ENCODE results near the gene KIRREL3. TPM values are rescaled to one million over a fixed set of nuclear protein-coding genes. Genes with fewer than 3 reads are reported as not detected.

Gene KIRREL3
- total RNA-seq, 1 experiment from 2014 or later: 0.44 TPM

DNA sequence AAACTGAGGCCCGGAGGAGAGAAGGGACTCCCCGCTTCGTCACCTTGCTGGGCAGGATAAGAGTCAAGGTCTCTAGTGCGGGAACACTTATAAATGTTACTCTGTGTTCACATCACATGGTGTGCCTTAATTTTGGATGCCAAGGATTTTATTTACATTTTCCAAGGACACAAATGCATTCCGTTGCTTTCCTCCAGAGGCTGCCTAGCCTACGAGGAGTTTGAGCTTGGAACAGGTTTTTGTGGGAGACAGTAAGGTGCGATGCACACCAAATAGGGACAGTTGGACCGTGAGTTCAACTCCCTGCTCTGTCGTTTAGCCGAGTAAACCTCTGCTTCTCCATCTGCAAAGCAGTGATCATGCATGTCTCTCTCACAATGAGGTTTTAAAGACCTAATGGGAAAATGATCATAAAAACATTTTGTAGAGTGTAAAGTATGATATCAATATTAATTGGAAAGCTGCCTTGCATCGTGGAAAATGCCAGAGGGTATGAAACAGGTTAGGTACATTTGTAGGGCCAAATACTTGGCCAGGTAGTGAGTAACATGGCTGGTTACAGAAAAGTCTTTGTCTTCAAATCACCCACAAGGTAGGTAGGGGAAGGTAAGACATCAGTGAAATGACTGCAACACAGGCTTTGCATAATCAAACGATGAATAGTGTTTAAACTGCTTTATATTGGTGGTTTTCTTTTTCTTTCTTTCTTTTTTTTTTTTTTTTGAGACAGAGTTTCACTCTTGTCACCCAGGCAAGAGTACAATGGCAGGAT, 583.3 kb downstream of the KIRREL3 start:
- CTCF ChIA-PET: no interaction called here

DNA sequence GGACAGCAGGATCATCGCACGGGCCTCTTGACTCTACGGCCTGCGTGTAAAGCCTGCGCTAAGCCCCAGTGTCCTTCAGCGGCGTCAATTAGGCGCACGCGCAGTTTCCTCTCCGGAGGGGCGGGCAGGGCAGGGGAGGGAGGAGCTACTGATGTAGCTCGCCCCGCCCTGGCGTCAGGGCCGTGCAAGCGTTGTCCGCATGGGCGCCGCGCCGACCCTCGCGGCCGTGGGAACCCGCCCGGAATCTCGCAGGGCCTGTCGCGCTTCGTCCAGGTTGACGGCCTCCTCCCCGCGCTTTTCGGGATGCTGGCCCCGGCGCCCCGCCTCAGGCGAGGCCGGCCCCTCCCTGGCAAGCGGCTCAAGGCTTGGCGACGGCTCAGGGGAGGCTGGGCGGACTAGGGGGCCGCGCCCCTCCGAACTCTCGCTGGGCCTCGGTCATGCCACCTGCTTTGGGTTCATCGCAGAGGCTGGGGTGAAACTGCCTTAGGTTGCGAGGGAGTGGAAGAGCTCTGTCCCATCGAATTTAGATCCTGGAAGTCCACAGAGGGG, 584.0 kb downstream of the KIRREL3 start:
- H3K27ac ChIP-seq (ENCODE audit: low read length): peak overlapping the region; percentile 35
- H3K9me3 ChIP-seq (ENCODE audit: low read length): no peaks in the 10 kb centered on the region
- ChIA-PET CTCF (no interaction called here), POLR2A (ENCODE audit: unreplicated experiment) (no interaction called here)
- intact Hi-C loops (cut with micrococcal nuclease): no loop called here
- H3K36me3 ChIP-seq (ENCODE audit: low read depth, low read length): peaks cover 26% of the 10 kb centered on the region
- H3K27me3 ChIP-seq (ENCODE audit: low read length): no peaks in the 10 kb centered on the region
- no peaks in the 10 kb centered on the region for H3K9me2 ChIP-seq (replicated peaks; ENCODE audit: low read length)
- H4K20me1 ChIP-seq (ENCODE audit: low read length): no peaks in the 10 kb centered on the region
- peaks cover 6% of the 10 kb centered on the region; the same call in 1 of the 2 replicates for H3K4me1 ChIP-seq (ENCODE audit: insufficient read depth, low read length)
- TF ChIP-seq EZH2 (IDR thresholded peaks at IDR 0.05; ENCODE audit: low read length, unreplicated experiment) (no peak), EZH2phosphoT487 (IDR thresholded peaks at IDR 0.05; ENCODE audit: borderline replicate concordance, low read length) (no peak)
- TF ChIP-seq, protein P1, sequence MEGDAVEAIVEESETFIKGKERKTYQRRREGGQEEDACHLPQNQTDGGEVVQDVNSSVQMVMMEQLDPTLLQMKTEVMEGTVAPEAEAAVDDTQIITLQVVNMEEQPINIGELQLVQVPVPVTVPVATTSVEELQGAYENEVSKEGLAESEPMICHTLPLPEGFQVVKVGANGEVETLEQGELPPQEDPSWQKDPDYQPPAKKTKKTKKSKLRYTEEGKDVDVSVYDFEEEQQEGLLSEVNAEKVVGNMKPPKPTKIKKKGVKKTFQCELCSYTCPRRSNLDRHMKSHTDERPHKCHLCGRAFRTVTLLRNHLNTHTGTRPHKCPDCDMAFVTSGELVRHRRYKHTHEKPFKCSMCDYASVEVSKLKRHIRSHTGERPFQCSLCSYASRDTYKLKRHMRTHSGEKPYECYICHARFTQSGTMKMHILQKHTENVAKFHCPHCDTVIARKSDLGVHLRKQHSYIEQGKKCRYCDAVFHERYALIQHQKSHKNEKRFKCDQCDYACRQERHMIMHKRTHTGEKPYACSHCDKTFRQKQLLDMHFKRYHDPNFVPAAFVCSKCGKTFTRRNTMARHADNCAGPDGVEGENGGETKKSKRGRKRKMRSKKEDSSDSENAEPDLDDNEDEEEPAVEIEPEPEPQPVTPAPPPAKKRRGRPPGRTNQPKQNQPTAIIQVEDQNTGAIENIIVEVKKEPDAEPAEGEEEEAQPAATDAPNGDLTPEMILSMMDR (conservative IDR thresholded peaks at IDR 0.05; ENCODE audit: low read depth, low read length): no peak
- H3K79me2 ChIP-seq (ENCODE audit: low read length): no peaks in the 10 kb centered on the region
- no peaks in the 10 kb centered on the region for H3F3A ChIP-seq (ENCODE audit: low read length, unreplicated experiment)
- BruUV-seq (replicated peaks): no TSS peak
- no peak overlapping the region for H3K9ac ChIP-seq (ENCODE audit: low read length)
- DNase-seq (no peak), ATAC-seq (peak; percentile 42)
- no peak overlapping the region for H2AFZ ChIP-seq (ENCODE audit: low read length)
- H3K4me2 ChIP-seq (ENCODE audit: low read length): no peak overlapping the region
- H3K4me3 ChIP-seq (ENCODE audit: low read length): no peak overlapping the region

More for the DNA sequence above, 583.3 kb downstream of the KIRREL3 start:
- Histone ChIP-seq H3F3A (ENCODE audit: low read length, unreplicated experiment) (no peaks in the 10 kb centered on the region), H3K9ac (ENCODE audit: low read length) (no peak overlapping the region), H3K4me1 (ENCODE audit: insufficient read depth, low read length) (peaks cover 6% of the 10 kb centered on the region; the same call in 1 of the 2 replicates), H4K20me1 (ENCODE audit: low read length) (no peaks in the 10 kb centered on the region), H3K4me3 (ENCODE audit: low read length) (no peak overlapping the region), H3K9me3 (ENCODE audit: low read length) (no peaks in the 10 kb centered on the region), H3K4me2 (ENCODE audit: low read length) (no peak overlapping the region), H3K27ac (ENCODE audit: low read length) (peak overlapping the region; percentile 35), H3K36me3 (ENCODE audit: low read depth, low read length) (peaks cover 19% of the 10 kb centered on the region), H3K9me2 (replicated peaks; ENCODE audit: low read length) (no peaks in the 10 kb centered on the region), H3K27me3 (ENCODE audit: low read length) (no peaks in the 10 kb centered on the region), H3K79me2 (ENCODE audit: low read length) (no peaks in the 10 kb centered on the region), H2AFZ (ENCODE audit: low read length) (no peak overlapping the region)
- intact Hi-C loops (cut with micrococcal nuclease): no loop called here
- POLR2A ChIA-PET (ENCODE audit: unreplicated experiment): no interaction called here
- no peak for TF ChIP-seq EZH2phosphoT487 (IDR thresholded peaks at IDR 0.05; ENCODE audit: borderline replicate concordance, low read length)
- TF ChIP-seq, protein P1 (conservative IDR thresholded peaks at IDR 0.05; ENCODE audit: low read depth, low read length): no peak
- no peak for TF ChIP-seq EZH2 (IDR thresholded peaks at IDR 0.05; ENCODE audit: low read length, unreplicated experiment)
- no TSS peak for BruUV-seq (replicated peaks)
- DNase-seq (peak; percentile 21), ATAC-seq (no peak; the same call in 1 of the 2 replicates)

Measured in PC-3 (cell line).